ENCODE measurements around the gene NCAPD3.

- TF ChIP-seq SPI1 (IDR thresholded peaks at IDR 0.05; ENCODE audit: low read depth, low read length), result no peak
- TF ChIP-seq TAF1 (IDR thresholded peaks at IDR 0.05; ENCODE audit: low read depth, low read length), result no peak
- TF ChIP-seq POLR2A (IDR thresholded peaks at IDR 0.05; ENCODE audit: low read depth, low read length), result no peak
- TF ChIP-seq POLR2AphosphoS5 (IDR thresholded peaks at IDR 0.05; ENCODE audit: low read depth, low read length), result no peak
Observed at GRCh38 chr11:134250675-134251074, 26.9 kb upstream of the NCAPD3 start.
